ENCODE data around the gene FAM98A.
A peak's percentile ranks its signal among the peaks of the same experiment; 100 is the strongest.

Gene FAM98A
- 24.3 to 38.6 (median 28.5) reads per million in 4 experiments for total RNA-seq

GRCh38 chr2:33599175-33599942, at the start of gene FAM98A:
FAM98A (minus strand) TSS chr2:33599299; CDS start chr2:33599221, 78 bp downstream.
- peak; percentile 99 for DNase-seq

- DNase-seq = no peak
Measured at GRCh38 chr2:33645861-33646260, 46.8 kb upstream of the FAM98A start.

GRCh38 chr2:33644215-33644614, 45.1 kb upstream of the FAM98A start:
- no peak for DNase-seq

- no peak for DNase-seq
Measured at GRCh38 chr2:33636001-33636400, 36.9 kb upstream of the FAM98A start.

- DNase-seq = no peak
Measured at GRCh38 chr2:33634261-33634910, 35.3 kb upstream of the FAM98A start.

- DNase-seq = no peak
Measured at GRCh38 chr2:33633315-33633714, 34.2 kb upstream of the FAM98A start.

GRCh38 chr2:33632831-33633230, 33.7 kb upstream of the FAM98A start:
- DNase-seq = no peak

GRCh38 chr2:33628031-33628827, 29.1 kb upstream of the FAM98A start:
- DNase-seq = no peak

GRCh38 chr2:33619028-33619427, 19.9 kb upstream of the FAM98A start:
- no peak for DNase-seq

- no peak for DNase-seq
Measured at GRCh38 chr2:33617989-33618388, 18.9 kb upstream of the FAM98A start.

- no peak for DNase-seq
Measured at GRCh38 chr2:33617401-33617800, 18.3 kb upstream of the FAM98A start.

- no peak for DNase-seq
Measured at GRCh38 chr2:33616873-33617272, 17.8 kb upstream of the FAM98A start.

- DNase-seq = no peak
Measured at GRCh38 chr2:33614190-33614589, 15.1 kb upstream of the FAM98A start.

- no peak for DNase-seq
Measured at GRCh38 chr2:33607905-33608304, 8.8 kb upstream of the FAM98A start.

- DNase-seq = no peak
Measured at GRCh38 chr2:33607251-33607721, 8.2 kb upstream of the FAM98A start.

- DNase-seq = no peak
Measured at GRCh38 chr2:33606622-33607021, 7.5 kb upstream of the FAM98A start.

- no peak for DNase-seq
Measured at GRCh38 chr2:33606100-33606499, 7.0 kb upstream of the FAM98A start.

GRCh38 chr2:33605056-33605455, 6.0 kb upstream of the FAM98A start:
- DNase-seq = no peak

GRCh38 chr2:33603416-33603815, 4.3 kb upstream of the FAM98A start:
- no peak for DNase-seq

- DNase-seq = no peak
Measured at GRCh38 chr2:33602201-33602830, 3.2 kb upstream of the FAM98A start.

GRCh38 chr2:33599943-33600192, 769 bp upstream of the FAM98A start:
- no peak for DNase-seq

- DNase-seq = peak; percentile 60
Measured at GRCh38 chr2:33598561-33599174, 431 bp downstream of the FAM98A start.

- DNase-seq = no peak
Measured at GRCh38 chr2:33597026-33597425, 2.1 kb downstream of the FAM98A start.

Data from effector CD8-positive, alpha-beta T cell (primary cell).